D721Med (cell line): ENCODE results near the gene PRICKLE3.

Experiments
- DNase-seq: peaks from one replicate; pipeline ENCODE4 v3.0.0; 2011; ENCODE audit warnings: low spot score; ENCODE audit not compliant: insufficient read length
- FAIRE-seq: peaks from 2 replicates; lab custom pipeline; 2011; peaks lifted over from hg19 to GRCh38; lab: Jason Lieb, UNC
- TF ChIP-seq, protein P1 (sequence below): IDR thresholded peaks from 2 replicates; pipeline ENCODE4 v1.5.1; 2012; ENCODE audit warnings: mild to moderate bottlenecking, control low read depth; ENCODE audit not compliant: insufficient read depth; ENCODE audit errors: missing control alignments

Gene PRICKLE3

DNA sequence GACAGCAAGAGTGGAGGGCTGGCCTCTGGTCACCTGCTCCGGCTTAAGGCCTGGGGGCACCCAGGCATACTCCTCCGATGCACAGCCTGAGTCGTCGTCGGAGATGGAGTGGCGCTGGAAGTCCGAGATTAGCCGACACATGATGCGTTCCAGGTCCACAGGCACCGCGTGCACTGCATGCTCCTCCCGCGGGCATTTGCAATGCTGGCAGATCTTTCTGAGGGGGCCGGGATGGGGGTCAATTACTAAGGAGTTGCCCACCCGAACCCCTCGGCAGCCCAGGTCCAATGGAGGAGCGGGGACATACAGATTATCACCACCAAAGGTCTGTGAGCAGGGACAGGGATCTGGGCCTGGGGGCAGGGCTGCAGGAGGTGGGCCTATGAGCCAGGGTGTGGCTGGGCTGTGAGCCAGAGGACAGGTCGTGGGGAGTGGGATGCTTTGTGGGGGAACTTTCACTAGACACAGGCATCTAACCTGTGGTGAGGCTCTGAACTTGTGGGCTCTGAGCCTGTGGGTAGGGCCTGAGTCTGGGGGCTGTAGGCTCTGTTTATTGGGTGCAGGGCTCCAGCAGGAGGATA, 2.4 kb downstream of the PRICKLE3 start:
- TF ChIP-seq, protein P1, sequence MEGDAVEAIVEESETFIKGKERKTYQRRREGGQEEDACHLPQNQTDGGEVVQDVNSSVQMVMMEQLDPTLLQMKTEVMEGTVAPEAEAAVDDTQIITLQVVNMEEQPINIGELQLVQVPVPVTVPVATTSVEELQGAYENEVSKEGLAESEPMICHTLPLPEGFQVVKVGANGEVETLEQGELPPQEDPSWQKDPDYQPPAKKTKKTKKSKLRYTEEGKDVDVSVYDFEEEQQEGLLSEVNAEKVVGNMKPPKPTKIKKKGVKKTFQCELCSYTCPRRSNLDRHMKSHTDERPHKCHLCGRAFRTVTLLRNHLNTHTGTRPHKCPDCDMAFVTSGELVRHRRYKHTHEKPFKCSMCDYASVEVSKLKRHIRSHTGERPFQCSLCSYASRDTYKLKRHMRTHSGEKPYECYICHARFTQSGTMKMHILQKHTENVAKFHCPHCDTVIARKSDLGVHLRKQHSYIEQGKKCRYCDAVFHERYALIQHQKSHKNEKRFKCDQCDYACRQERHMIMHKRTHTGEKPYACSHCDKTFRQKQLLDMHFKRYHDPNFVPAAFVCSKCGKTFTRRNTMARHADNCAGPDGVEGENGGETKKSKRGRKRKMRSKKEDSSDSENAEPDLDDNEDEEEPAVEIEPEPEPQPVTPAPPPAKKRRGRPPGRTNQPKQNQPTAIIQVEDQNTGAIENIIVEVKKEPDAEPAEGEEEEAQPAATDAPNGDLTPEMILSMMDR, result no peak
- FAIRE-seq (no peak), DNase-seq (no peak)

DNA sequence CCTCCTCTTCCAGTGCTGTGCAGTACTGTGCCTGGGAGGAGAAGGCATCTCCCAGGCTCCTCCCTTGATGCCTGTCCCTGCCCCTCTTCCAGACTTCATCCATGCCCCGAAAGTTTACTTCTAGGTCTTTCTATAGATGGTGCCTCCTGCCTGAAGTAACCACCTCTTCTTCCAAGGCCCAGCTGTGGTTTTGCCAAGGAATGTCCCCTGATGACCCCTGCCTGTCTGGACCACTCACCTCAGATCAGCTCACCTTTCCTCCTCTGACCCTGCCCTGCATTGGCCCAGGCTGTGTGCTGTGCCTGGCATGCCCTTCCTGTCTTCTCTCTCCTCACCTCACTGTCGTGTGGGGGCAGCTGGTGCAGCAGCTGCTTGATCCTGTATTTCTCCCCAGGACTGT, 6.8 kb downstream of the PRICKLE3 start:
- TF ChIP-seq, protein P1, result no peak
- FAIRE-seq (no peak), DNase-seq (no peak)

DNA sequence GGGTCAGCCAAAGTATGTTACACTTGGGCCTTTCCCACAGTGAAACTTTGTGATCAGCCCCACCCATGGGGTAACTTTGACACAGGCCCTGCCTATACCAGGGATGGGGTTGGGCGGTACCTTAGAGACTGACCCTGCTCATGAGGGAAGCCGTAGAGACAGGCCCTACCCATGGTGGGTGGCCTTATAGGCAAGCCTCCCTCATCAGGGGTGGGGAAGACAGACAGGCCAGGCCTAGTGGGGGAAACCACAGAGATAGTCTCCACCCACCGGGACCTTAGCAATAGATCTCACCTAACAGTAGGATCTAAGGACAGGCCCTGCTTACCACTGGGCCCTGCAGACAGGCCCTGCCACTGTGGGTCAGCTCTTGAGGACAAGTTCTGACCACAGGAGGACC, 7.6 kb downstream of the PRICKLE3 start:
- TF ChIP-seq, protein P1, result no peak
- FAIRE-seq (no peak), DNase-seq (no peak)

DNA sequence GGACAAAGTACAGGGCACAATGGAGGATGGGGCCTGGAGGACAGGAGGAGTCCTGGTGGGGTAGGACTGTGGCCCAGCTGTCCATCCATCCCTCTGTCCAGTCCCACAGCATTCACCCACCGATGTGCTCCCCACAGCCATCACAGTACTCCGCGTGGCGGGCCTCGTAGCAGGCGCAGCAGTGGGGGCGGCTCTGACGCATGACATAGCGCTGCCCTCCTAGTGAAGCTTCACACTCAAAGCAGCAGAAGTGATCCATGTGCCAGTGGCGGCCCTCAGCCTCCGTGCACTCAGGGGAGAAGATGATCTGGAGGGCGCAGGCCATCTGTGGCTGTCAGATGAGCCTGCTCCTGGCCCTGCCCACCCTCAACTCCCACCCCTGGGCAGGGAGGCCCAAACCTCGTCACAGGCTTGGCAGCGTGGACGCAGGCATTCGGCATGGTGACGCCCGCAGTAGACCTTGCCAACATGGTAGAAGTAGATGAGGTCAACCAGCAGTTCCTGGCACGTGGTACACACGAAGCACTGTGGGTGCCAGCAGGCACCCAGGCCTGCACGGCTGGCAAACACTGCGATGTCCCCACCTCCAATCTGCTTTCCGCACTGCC, 8.2 kb downstream of the PRICKLE3 start:
- DNase-seq (no peak), FAIRE-seq (no peak)
- TF ChIP-seq, protein P1, result no peak

DNA sequence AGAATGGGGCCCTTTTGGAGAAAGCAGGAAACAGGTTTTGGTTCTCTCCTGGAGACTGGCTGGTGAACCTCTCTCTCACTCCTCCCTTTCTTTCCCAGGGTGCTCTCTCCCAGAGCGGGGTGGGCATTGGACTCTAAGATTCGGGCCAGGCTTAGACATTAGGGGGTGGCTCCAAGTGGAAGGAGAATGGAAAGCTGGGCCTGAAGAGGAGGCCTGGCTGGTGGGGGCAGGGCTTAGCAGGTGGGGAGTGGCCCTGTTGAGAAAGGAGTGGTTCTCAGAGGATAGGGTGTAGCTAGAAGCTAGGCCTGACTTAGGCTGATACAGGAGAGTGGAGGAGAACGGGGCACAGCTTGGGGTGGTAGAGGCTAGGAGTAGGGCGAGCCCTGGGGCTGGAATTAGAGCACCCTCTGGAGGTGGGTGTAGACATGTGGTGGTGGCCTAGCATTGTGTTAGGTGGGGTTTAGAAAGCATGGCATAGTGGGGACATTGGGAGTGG, 8.8 kb downstream of the PRICKLE3 start:
- TF ChIP-seq, protein P1, result no peak
- DNase-seq (no peak), FAIRE-seq (no peak)

DNA sequence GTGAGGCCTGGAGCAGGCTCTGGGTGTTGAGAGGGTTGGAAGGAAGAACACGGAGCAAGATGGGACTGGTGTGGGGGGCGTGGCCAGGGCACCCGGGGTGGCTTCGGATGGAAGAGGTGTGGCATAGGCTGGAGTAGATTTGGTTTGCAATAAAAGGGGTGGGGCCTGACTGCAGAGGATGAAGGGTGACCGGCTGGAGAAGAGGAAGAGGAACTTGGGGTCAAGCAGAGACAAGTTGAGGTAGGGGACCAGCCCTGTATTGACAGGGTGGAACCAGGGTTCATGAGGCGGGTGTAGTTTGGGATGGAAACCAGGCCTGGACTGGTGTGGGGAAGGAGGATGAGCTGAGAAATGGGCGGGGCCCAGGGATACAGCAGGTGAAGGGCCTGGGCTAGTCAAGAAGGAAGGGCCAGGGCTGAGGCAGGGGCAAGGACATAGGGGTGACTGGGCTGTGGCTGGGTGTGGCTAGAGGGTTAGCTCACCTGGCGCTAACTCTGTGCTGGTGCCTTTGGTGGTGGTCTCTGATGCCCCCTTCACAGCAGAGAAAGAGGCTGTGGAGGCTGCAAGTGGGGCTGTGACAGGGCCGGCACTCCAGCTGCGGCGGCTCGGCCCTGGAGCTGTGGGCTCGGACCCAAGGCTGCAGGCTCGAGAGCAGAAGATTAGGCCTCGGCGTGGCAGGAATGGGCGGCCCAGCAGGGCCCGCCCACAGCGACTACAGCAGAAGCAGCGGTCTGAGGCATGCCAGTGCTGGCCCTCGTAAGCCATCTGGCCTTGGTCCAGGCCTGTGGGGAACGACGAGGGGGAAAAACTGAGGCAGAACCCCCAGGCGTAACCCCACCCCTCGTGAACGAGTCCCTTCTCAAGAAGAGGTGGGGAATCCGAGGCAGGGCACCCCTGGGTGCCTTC, 9.5 kb downstream of the PRICKLE3 start:
- TF ChIP-seq, protein P1, result no peak
- FAIRE-seq, result no peak
- no peak for DNase-seq
